ENCODE results near the gene COMMD4. TPM values are rescaled to one million over a fixed set of nuclear protein-coding genes. Genes with fewer than 3 reads are reported as not detected.
"Not testable (repeated sequence)": the region's sequence is repeated elsewhere in the genome, so short reads cannot be mapped to it uniquely, and the experiment has no call there.

The COMMD4 gene
- total and polyA plus RNA-seq, 8 donors, result 38.5 to 183 (median 89.9) TPM

- Histone ChIP-seq H3K4me3 (no peak overlapping the region), H3K36me3 (no peaks in the 10 kb centered on the region), H3K27me3 (peaks cover 0 to 26% (median 4%) of the 10 kb centered on the region in 3 donors), H3K9me3 (no peaks in the 10 kb centered on the region), H3K27ac (no peak overlapping the region), H3K4me1 (no peaks in the 10 kb centered on the region)
- 87 to 93% (median 88%) methylated on average over 5 to 9 of the region's 9 CpGs for WGBS, 5 donors
- no peak for TF ChIP-seq EP300 (IDR thresholded peaks at IDR 0.05)
- no peak for TF ChIP-seq POLR2A (IDR thresholded peaks at IDR 0.05)
- no peak for TF ChIP-seq POLR2AphosphoS5 (IDR thresholded peaks at IDR 0.05)
- no peak for TF ChIP-seq CTCF (IDR thresholded peaks at IDR 0.05)
- intact Hi-C loops (cut with DNase I; ENCODE audit: low total_unique reads), result loop anchor here (10.0 kb wide), 2 partner anchors 58 to 268 kb away; no protein-coding TSS in a partner anchor
- no peak for DNase-seq
Measured at GRCh38 chr15:75302318-75302717, 33.5 kb upstream of the COMMD4 start.

- H3K4me1 ChIP-seq, H3K4me3 ChIP-seq, DNase-seq, H3K36me3 ChIP-seq, H3K27ac ChIP-seq, H3K9me3 ChIP-seq: not testable (repeated sequence)
- H3K27me3 ChIP-seq, result peaks cover 0 to 30% (median 4%) of the 10 kb centered on the region in 3 donors
- WGBS, 5 donors, result 86 to 97% (median 89%) methylated on average over 4 of the region's 4 CpGs
- intact Hi-C loops (cut with DNase I; ENCODE audit: low total_unique reads), result loop anchor here (10.0 kb wide), 2 partner anchors 58 to 268 kb away; no protein-coding TSS in a partner anchor
Measured at GRCh38 chr15:75302753-75303152, 33.1 kb upstream of the COMMD4 start.

DNA sequence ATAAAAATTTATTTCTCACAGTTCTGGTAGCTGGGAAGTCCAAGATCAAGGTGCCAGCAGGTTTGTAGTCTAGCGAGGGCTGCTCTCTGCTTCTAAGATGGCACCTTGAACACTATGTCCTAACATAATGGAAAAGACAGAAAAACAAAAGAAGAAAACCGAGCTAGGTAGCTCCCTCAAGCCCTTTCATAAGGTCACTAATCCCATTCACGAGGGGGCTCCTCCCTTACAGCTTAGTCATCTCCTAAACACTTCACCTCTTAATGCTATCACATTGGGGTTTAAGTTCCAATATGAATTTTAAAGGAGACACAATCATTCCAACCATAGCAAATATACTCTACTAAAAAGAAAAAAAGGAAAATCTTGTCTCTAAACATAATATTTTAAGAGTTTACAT lies 29.7 kb upstream of the COMMD4 start:
- Histone ChIP-seq H3K27ac (no peak overlapping the region), H3K27me3 (peaks cover 0 to 44% (median 4%) of the 10 kb centered on the region in 3 donors), H3K4me3 (no peak overlapping the region), H3K36me3 (no peaks in the 10 kb centered on the region), H3K9me3 (no peaks in the 10 kb centered on the region), H3K4me1 (peaks cover 0 to 5% (median 2%) of the 10 kb centered on the region in 4 donors)
- TF ChIP-seq EP300 (IDR thresholded peaks at IDR 0.05) (no peak), POLR2AphosphoS5 (IDR thresholded peaks at IDR 0.05) (no peak), CTCF (IDR thresholded peaks at IDR 0.05) (no peak), POLR2A (IDR thresholded peaks at IDR 0.05) (no peak)
- DNase-seq, result no peak
- intact Hi-C loops (cut with DNase I; ENCODE audit: low total_unique reads), result loop anchor here (10.0 kb wide), 2 partner anchors 61 to 271 kb away; no protein-coding TSS in a partner anchor
- WGBS, 5 donors, result 53 to 66% (median 62%) methylated on average over 3 of the region's 3 CpGs

DNA sequence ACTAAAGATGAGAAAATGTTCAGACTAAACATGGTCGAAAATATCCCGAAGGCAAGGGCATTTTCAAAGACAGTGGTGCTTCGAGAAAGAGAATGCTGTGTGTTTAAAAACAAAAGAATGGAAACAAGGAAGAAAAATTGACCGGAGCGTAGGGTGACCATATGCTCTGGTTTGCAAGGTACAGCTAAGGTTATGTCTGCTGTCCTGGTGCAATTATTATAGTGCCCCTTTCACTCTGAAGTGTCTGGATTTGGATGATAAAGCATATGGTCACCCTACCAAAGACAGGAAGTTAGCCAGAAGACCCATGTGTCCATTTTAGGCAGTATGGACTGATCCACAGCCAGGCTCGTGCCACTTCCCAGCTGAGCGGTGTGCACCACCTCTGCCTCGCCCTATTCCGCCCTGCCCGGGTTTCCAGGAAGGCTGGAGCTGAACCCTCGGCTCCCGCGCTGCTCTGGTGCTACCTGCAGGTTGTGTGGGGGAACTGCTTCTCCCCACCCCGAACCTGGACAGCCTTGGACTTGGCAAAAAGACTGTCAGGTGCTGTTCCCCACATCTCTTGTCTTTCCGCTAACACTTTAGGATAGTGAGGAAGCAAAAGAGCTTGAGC lies 28.0 kb upstream of the COMMD4 start:
- H3K27me3 ChIP-seq, result peaks cover 0 to 44% (median 4%) of the 10 kb centered on the region in 3 donors
- H3K4me3 ChIP-seq, result no peak overlapping the region
- TF ChIP-seq CTCF (IDR thresholded peaks at IDR 0.05), result peak in 5 of 7 experiments; percentile 19 to 53 (median 30)
- no peak for TF ChIP-seq POLR2A (IDR thresholded peaks at IDR 0.05)
- no peak for TF ChIP-seq EP300 (IDR thresholded peaks at IDR 0.05)
- no peak for TF ChIP-seq POLR2AphosphoS5 (IDR thresholded peaks at IDR 0.05)
- WGBS, 5 donors, result 23 to 33% (median 27%) methylated on average over 15 of the region's 15 CpGs
- peak; percentile 69 to 82 for DNase-seq
- no peaks in the 10 kb centered on the region for H3K9me3 ChIP-seq
- H3K36me3 ChIP-seq, result no peaks in the 10 kb centered on the region
- peaks cover 0 to 5% (median 2%) of the 10 kb centered on the region in 4 donors for H3K4me1 ChIP-seq
- no peak overlapping the region for H3K27ac ChIP-seq
- intact Hi-C loops (cut with DNase I; ENCODE audit: low total_unique reads), result loop anchor here (10.0 kb wide), 2 partner anchors 63 to 273 kb away; no protein-coding TSS in a partner anchor

DNA sequence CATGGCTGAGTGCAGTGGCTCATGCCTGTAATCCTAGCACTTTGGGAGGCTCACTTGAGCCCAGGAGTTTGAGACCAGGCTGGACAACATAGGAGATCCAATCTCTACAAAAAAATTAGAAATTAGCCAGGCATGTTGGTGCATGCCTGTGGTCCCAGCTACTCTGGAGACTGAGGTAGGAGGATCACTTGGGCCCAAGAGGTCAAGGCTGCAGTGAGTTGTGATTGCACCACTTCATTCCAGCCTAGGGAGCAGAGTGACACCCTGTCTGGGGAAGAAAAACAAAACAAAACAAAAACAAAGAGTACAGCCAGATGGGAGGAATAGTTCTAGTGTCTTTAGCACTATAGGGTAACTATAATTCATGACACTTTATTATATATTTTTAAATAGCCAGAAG lies 26.2 kb upstream of the COMMD4 start:
- intact Hi-C loops (cut with DNase I; ENCODE audit: low total_unique reads), result loop anchor here (10.0 kb wide), 2 partner anchors 65 to 275 kb away; no protein-coding TSS in a partner anchor
- H3K9me3 ChIP-seq, result no peaks in the 10 kb centered on the region
- TF ChIP-seq EP300 (IDR thresholded peaks at IDR 0.05) (no peak), POLR2AphosphoS5 (IDR thresholded peaks at IDR 0.05) (no peak), CTCF (IDR thresholded peaks at IDR 0.05) (no peak), POLR2A (IDR thresholded peaks at IDR 0.05) (no peak)

GRCh38 chr15:75312548-75312947 lies 23.3 kb upstream of the COMMD4 start:
- 86 to 100% (median 98%) methylated on average over 1 of the region's 1 CpG for WGBS, 5 donors
- peaks cover 0 to 16% (median 0%) of the 10 kb centered on the region in 3 donors for H3K27me3 ChIP-seq
- DNase-seq; H3K27ac ChIP-seq; H3K4me3 ChIP-seq; intact Hi-C loops (cut with DNase I; ENCODE audit: low total_unique reads); H3K36me3 ChIP-seq; H3K9me3 ChIP-seq; H3K4me1 ChIP-seq: not testable (repeated sequence)

More for the DNA sequence above, 26.2 kb upstream of the COMMD4 start:
- Histone ChIP-seq H3K36me3 (no peaks in the 10 kb centered on the region), H3K27ac (no peak overlapping the region), H3K4me3 (no peak overlapping the region), H3K27me3 (peaks cover 0 to 40% (median 0%) of the 10 kb centered on the region in 3 donors), H3K4me1 (peaks cover 0 to 5% (median 2%) of the 10 kb centered on the region in 4 donors)
- no peak for DNase-seq

All from stomach (tissue), 9 donors.